Liver (tissue), 9 donors: ENCODE results near the gene CR1. TPM values are rescaled to one million over a fixed set of nuclear protein-coding genes. Genes with fewer than 3 reads are reported as not detected.
"Not testable (repeated sequence)": the region's sequence is repeated elsewhere in the genome, so short reads cannot be mapped to it uniquely, and the experiment has no call there.

Experiments used
- DNase-seq: peaks from one replicate; pipeline ENCODE4 v3.0.0-alpha.2; 2017; ENCODE audit warnings: low spot score
- H3K27ac ChIP-seq, 2 donors: one replicate each; pipeline ENCODE4 v1.7.0; 2013; ENCODE audit warnings: inconsistent platforms in 2 of 2, low read length in 2 of 2, control low read depth in 1 of 2, low read depth in 1 of 2, mild to moderate bottlenecking in 1 of 2
- H3K27me3 ChIP-seq, 4 donors: one replicate each; pipeline versions ENCODE4 v1.6.1 to v1.7.0; 2013; ENCODE audit warnings: low read length in 3 of 4, inconsistent platforms in 1 of 4, mild to moderate bottlenecking in 1 of 4, moderate library complexity in 1 of 4; ENCODE audit not compliant: control insufficient read depth in 4 of 4, insufficient read depth in 4 of 4
- H3K36me3 ChIP-seq, 4 donors: one replicate each; pipeline versions ENCODE4 v1.6.1 to v1.7.0; 2013; ENCODE audit warnings: low read length in 3 of 4, mild to moderate bottlenecking in 3 of 4, low read depth in 1 of 4, moderate library complexity in 1 of 4; ENCODE audit not compliant: control insufficient read depth in 4 of 4, insufficient read depth in 3 of 4
- H3K4me1 ChIP-seq, 4 donors: one replicate each; pipeline versions ENCODE4 v1.6.1 to v1.7.0; 2013; ENCODE audit warnings: low read length in 3 of 4, mild to moderate bottlenecking in 3 of 4, moderate library complexity in 1 of 4; ENCODE audit not compliant: control insufficient read depth in 4 of 4, insufficient read depth in 4 of 4
- H3K4me3 ChIP-seq, 3 donors: one replicate each; pipeline versions ENCODE4 v1.6.1 to v1.7.0; 2013; ENCODE audit warnings: low read length in 3 of 3, control low read depth in 1 of 3, low read depth in 1 of 3, mild to moderate bottlenecking in 1 of 3
- H3K9ac ChIP-seq, 2 donors: one replicate each; pipeline ENCODE4 v1.7.0; 2013; ENCODE audit warnings: low read length in 2 of 2, mild to moderate bottlenecking in 2 of 2, moderate library complexity in 2 of 2, control low read depth in 1 of 2, low read depth in 1 of 2
- H3K9me3 ChIP-seq, 4 donors: one replicate each; pipeline versions ENCODE4 v1.6.1 to v1.7.0; 2013; ENCODE audit warnings: low read length in 3 of 4; ENCODE audit not compliant: control insufficient read depth in 4 of 4
- HNF4G ChIP-seq: IDR thresholded peaks from 2 replicates; pipeline ENCODE4 v1.6.1; 2016; ENCODE audit warnings: antibody characterized with exemption
- NR2F2 ChIP-seq: IDR thresholded peaks from 2 replicates; pipeline ENCODE4 v1.6.1; 2016; ENCODE audit warnings: antibody characterized with exemption
- RAD21 ChIP-seq, 2 donors: IDR thresholded peaks; 2 replicates each; pipeline ENCODE4 v1.6.1; 2016; ENCODE audit warnings: antibody characterized with exemption in 2 of 2, mild to moderate bottlenecking in 2 of 2
- REST ChIP-seq: IDR thresholded peaks from 2 replicates; pipeline ENCODE4 v1.6.1; 2016; ENCODE audit warnings: antibody characterized with exemption, mild to moderate bottlenecking
- RXRA ChIP-seq, 2 donors: IDR thresholded peaks; 2 replicates each; pipeline ENCODE4 v1.6.1; 2017 to 2018; ENCODE audit warnings: antibody characterized with exemption in 2 of 2, mild to moderate bottlenecking in 1 of 2
- TAF1 ChIP-seq: conservative IDR thresholded peaks from 2 replicates; pipeline ENCODE4 v1.6.1; 2016; ENCODE audit warnings: antibody characterized with exemption, mild to moderate bottlenecking
- ZBTB33 ChIP-seq: IDR thresholded peaks from 2 replicates; pipeline ENCODE4 v1.6.1; 2016; ENCODE audit warnings: antibody characterized with exemption
- WGBS: extraction: QIAGEN DNeasy Blood & Tissue Kit; methylation state at CpG from one replicate; pipeline ENCODE4 v1.1.7; 2013; 5-methylcytosine and 5-hydroxymethylcytosine counted together
- polyA plus RNA-seq, 2 donors: library from polyadenylated mRNA; stranded (reverse) in 1 of 2; unstranded in 1 of 2; fragments of 200-250 nt in 1 of 2; fragments of >200 nt in 1 of 2; fragmentation: Nextera tagmentation in 1 of 2; extraction: Ambion mirVana in 1 of 2; gene quantifications; one replicate each; pipeline versions ENCODE4 v1.2.1 to v1.2.3, GENCODE V29; 2013 to 2015
- total RNA-seq, 2 donors: library from RNA; depleted of rRNA; stranded (reverse); fragments of >200 nt; gene quantifications; one replicate each; pipeline ENCODE4 v1.2.3, GENCODE V29; 2014
- donor health status: healthy.
- donor health status: healthy.
- donor health status: healthy.
- donor health status: healthy.
- donor health status: healthy.

The CR1 gene
- total and polyA plus RNA-seq, 4 donors = 0.78 to 16.7 (median 7.4) TPM

GRCh38 chr1:207633226-207633625 is 137.3 kb downstream of the CR1 start:
- peaks cover 0 to 2% (median 0%) of the 10 kb centered on the region in 4 donors for H3K36me3 ChIP-seq
- no peaks in the 10 kb centered on the region for H3K9me3 ChIP-seq
- no peak overlapping the region for H3K9ac ChIP-seq
- H3K27ac ChIP-seq = no peak overlapping the region
- no peak for DNase-seq
- H3K4me1 ChIP-seq = no peaks in the 10 kb centered on the region
- no peak overlapping the region for H3K4me3 ChIP-seq
- no peaks in the 10 kb centered on the region for H3K27me3 ChIP-seq
- TF ChIP-seq RAD21 (IDR thresholded peaks at IDR 0.05) = no peak
- no peak for TF ChIP-seq ZBTB33
- TF ChIP-seq REST = no peak
- TF ChIP-seq TAF1 = no peak
- TF ChIP-seq RXRA (IDR thresholded peaks at IDR 0.05) = no peak
- TF ChIP-seq HNF4G = no peak

GRCh38 chr1:207633699-207634289 is 137.8 kb downstream of the CR1 start:
- H3K27ac ChIP-seq, H3K4me1 ChIP-seq, DNase-seq, H3K27me3 ChIP-seq, H3K36me3 ChIP-seq, H3K4me3 ChIP-seq, H3K9ac ChIP-seq, H3K9me3 ChIP-seq: not testable (repeated sequence)
- WGBS = 85% methylated on average over 12 of the region's 12 CpGs

DNA sequence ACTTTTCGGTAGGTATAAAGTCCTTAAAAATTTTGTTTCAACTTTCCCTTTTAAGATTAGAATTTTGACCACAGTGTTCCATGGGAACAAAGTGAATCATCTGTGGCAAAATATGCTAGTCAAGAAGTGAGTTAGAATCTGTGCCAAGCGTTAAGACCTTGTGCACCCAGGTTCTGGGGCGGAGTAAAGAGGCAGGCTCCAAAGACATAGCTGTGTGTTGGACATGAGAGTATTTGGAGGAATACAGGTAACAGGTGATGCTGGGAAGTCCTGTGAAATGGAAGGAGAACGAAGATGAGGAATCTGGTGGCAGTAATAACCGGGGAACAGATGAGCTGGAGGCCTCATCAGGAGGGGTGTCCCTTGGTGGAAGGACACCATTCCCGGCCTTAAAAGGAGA is 138.3 kb downstream of the CR1 start:
- H3K27me3 ChIP-seq, DNase-seq, H3K36me3 ChIP-seq, H3K4me3 ChIP-seq, H3K27ac ChIP-seq, H3K9me3 ChIP-seq, H3K9ac ChIP-seq, H3K4me1 ChIP-seq: not testable (repeated sequence)
- 84% methylated on average over 6 of the region's 6 CpGs for WGBS

GRCh38 chr1:207635569-207636186 is 139.7 kb downstream of the CR1 start:
- WGBS = 75% methylated on average over 7 of the region's 7 CpGs

DNA sequence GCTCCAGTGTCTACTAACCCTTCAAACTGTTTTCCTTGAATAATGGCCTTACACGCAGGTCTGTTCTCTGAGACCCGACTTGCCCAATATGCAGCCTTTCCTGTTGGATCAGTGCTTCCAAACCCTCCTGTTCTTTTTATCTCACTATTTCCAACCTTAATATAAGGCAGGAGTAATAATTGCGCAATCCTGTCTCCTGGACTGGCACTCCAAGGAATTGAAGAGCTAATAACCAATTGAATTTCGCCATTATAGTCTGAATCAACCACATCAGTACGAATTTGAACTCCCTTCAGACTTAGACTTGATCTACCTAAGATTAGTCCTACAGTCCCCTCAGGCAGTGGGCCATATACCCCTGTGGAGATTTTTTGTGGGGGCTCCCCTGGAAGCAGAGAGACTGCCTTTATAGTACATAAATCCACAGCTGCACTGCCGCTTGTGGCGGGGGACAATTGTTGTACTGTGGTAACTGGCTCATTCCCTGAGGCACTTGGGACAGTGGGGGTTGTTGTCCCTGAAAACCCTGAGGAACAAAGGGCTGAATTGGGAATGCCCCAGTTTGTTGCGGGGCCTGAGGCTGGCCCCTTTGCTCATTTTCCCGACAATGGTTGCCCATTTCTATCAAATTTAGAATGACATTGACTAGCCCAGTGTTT is 142.7 kb downstream of the CR1 start:
- WGBS = 85% methylated on average over 9 of the region's 9 CpGs

More at GRCh38 chr1:207635569-207636186, 139.7 kb downstream of the CR1 start:
- not testable (repeated sequence) for H3K36me3 ChIP-seq, H3K4me1 ChIP-seq, H3K27ac ChIP-seq, H3K9ac ChIP-seq, H3K27me3 ChIP-seq, DNase-seq, H3K9me3 ChIP-seq, H3K4me3 ChIP-seq
- peak; percentile 37 for TF ChIP-seq NR2F2

DNA sequence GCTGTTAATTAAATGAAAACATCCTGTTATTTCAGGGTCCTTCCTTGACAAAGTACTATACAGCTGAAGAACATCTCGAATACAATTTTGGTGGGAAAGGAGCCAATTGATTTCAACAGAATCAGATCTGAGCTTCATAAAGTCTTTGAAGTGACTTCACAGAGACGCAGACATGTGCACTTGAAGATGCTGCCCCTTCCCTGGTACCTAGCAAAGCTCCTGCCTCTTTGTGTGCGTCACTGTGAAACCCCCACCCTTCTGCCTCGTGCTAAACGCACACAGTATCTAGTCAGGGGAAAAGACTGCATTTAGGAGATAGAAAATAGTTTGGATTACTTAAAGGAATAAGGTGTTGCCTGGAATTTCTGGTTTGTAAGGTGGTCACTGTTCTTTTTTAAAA is 143.4 kb downstream of the CR1 start:
- not testable (repeated sequence) for H3K4me1 ChIP-seq, H3K9me3 ChIP-seq, H3K36me3 ChIP-seq, DNase-seq, H3K27ac ChIP-seq, H3K4me3 ChIP-seq, H3K27me3 ChIP-seq, H3K9ac ChIP-seq
- WGBS = 57% methylated on average over 5 of the region's 5 CpGs

More for the DNA sequence above, 142.7 kb downstream of the CR1 start:
- H3K36me3 ChIP-seq, H3K27me3 ChIP-seq, H3K27ac ChIP-seq, H3K4me1 ChIP-seq, H3K9ac ChIP-seq, H3K9me3 ChIP-seq, H3K4me3 ChIP-seq, DNase-seq: not testable (repeated sequence)
